AG09309 (cell line): ENCODE measurements around the gene HIC1.

Experiments
- DNase-seq: peaks from one replicate; pipeline ENCODE4 v3.0.0-alpha.2; 2010; ENCODE audit warnings: low read depth
- H3K4me3 ChIP-seq: 2 replicates; pipeline ENCODE4 v1.5.1; 2011; ENCODE audit warnings: mild to moderate bottlenecking, low read depth, low read length, moderate library complexity; ENCODE audit not compliant: control insufficient read depth
- TF ChIP-seq, protein P1 (sequence below): IDR thresholded peaks from 2 replicates; pipeline ENCODE4 v1.5.1; 2011; ENCODE audit warnings: mild to moderate bottlenecking, low read depth, low read length, inconsistent platforms; ENCODE audit not compliant: insufficient read depth, control insufficient read depth; ENCODE audit errors: missing control alignments

HIC1 gene

DNA sequence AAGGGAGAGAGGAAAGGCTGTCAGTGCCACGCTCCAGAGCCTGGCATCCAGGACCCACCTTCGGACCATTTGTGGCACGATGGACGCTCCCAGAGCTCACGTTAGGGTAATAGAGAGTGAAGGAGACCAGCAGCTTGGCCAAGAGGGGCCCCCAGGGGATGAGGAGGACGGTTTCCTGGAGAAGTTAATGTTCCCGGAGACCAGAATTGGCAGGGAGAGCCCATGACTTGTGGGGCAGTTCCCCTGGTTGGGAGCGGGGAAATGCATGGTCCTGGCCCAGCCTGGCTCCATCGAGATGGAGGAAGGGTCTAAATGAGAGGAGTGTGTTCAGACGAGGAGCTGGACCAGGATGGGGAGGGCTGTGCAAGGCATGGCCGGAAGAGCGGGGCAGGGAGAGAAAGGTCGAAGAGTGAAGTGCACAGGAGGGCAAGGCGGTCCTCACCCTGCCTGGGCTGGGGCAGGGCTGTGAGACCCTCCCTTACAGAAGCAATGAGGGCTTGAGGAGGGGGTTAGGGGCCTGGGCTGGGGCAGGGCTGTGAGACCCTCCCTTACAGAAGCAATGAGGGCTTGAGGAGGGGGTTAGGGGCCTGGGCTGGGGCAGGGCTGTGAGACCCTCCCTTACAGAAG lies 2.9 kb upstream of the HIC1 start:
- DNase-seq: no peak
- no peak overlapping the region for H3K4me3 ChIP-seq
- TF ChIP-seq, protein P1, sequence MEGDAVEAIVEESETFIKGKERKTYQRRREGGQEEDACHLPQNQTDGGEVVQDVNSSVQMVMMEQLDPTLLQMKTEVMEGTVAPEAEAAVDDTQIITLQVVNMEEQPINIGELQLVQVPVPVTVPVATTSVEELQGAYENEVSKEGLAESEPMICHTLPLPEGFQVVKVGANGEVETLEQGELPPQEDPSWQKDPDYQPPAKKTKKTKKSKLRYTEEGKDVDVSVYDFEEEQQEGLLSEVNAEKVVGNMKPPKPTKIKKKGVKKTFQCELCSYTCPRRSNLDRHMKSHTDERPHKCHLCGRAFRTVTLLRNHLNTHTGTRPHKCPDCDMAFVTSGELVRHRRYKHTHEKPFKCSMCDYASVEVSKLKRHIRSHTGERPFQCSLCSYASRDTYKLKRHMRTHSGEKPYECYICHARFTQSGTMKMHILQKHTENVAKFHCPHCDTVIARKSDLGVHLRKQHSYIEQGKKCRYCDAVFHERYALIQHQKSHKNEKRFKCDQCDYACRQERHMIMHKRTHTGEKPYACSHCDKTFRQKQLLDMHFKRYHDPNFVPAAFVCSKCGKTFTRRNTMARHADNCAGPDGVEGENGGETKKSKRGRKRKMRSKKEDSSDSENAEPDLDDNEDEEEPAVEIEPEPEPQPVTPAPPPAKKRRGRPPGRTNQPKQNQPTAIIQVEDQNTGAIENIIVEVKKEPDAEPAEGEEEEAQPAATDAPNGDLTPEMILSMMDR: no peak

- H3K4me3 ChIP-seq: peak overlapping the region; percentile 55
- DNase-seq: no peak
- TF ChIP-seq, protein P1: peak; percentile 63
These were observed 1.3 kb upstream of the HIC1 start for GRCh38 chr17:2053380-2054261.

GRCh38 chr17:2054262-2054511 lies 716 bp upstream of the HIC1 start:
- TF ChIP-seq, protein P1: no peak
- no peak for DNase-seq
- H3K4me3 ChIP-seq: peak overlapping the region; percentile 55

DNA sequence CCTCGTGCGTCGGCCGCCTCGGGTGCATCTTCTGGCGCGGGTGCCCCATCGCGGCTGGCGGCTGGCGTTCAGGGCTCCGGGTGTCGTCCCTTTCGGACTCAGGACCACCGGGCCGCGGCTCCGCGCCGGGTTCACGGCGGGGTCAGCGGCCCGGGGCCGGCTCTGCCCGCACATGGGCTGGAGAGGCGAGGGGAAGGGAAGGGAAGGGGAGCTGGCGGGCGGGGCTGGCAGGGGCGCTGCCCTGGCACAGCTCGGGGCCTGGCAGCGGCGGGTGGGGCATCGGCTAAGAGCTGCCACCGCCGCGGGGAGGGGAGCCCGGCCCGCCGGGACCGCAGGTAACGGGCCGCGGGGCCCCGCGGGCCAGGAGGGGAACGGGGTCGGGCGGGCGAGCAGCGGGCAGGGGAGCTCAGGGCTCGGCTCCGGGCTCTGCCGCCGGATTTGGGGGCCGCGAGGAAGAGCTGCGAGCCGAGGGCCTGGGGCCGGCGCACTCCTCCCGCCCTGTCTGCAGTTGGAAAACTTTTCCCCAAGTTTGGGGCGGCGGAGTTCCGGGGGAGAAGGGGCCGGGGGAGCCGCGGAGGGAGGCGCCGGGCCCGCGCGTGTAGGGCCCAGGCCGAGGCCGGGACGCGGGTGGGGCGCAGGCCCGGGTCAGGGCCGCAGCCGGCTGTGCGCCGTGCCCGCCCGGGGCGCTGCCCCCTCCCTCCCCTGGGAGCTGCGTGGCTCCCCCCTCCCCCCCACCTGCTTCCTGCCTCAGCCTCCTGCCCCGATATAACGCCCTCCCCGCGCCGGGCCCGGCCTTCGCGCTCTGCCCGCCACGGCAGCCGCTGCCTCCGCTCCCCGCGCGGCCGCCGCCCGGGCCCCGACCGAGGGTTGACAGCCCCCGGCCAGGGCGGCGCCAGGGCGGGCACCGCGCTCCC lies 646 bp downstream of the HIC1 start:
- no peak for DNase-seq
- peak overlapping the region; percentile 55 for H3K4me3 ChIP-seq
- TF ChIP-seq, protein P1: no peak

- TF ChIP-seq, protein P1: no peak
- H3K4me3 ChIP-seq: peak overlapping the region; percentile 55
- no peak for DNase-seq
These were observed 1.6 kb downstream of the HIC1 start for GRCh38 chr17:2056206-2057174.
